ENCODE measurements around the gene ATXN7L3. TPM values are rescaled to one million over a fixed set of nuclear protein-coding genes. Genes with fewer than 3 reads are reported as not detected.

The ATXN7L3 gene
- total RNA-seq, 1 experiment from 2014 or later = 86.7 TPM

- no peak for TF ChIP-seq CTCF (IDR thresholded peaks at IDR 0.05 in 2 of 3, conservative IDR thresholded peaks at IDR 0.05 in 1 of 3; ENCODE audit: borderline replicate concordance in 1 of 3, insufficient read depth in 1 of 3, low read depth in 2 of 3, low read length in 2 of 3)
- TF ChIP-seq YY1 (IDR thresholded peaks at IDR 0.05; ENCODE audit: extremely low read depth, insufficient replicate concordance, low read depth, low read length) = no peak
- TF ChIP-seq EZH2 (IDR thresholded peaks at IDR 0.05) = no peak
- no peak for TF ChIP-seq JUND (IDR thresholded peaks at IDR 0.05)
- TF ChIP-seq, protein P1, sequence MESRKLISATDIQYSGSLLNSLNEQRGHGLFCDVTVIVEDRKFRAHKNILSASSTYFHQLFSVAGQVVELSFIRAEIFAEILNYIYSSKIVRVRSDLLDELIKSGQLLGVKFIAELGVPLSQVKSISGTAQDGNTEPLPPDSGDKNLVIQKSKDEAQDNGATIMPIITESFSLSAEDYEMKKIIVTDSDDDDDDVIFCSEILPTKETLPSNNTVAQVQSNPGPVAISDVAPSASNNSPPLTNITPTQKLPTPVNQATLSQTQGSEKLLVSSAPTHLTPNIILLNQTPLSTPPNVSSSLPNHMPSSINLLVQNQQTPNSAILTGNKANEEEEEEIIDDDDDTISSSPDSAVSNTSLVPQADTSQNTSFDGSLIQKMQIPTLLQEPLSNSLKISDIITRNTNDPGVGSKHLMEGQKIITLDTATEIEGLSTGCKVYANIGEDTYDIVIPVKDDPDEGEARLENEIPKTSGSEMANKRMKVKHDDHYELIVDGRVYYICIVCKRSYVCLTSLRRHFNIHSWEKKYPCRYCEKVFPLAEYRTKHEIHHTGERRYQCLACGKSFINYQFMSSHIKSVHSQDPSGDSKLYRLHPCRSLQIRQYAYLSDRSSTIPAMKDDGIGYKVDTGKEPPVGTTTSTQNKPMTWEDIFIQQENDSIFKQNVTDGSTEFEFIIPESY (IDR thresholded peaks at IDR 0.05; ENCODE audit: extremely low read depth, insufficient replicate concordance, low read length) = no peak
- no peak for TF ChIP-seq FOSL1 (IDR thresholded peaks at IDR 0.05; ENCODE audit: low read depth)
- no peak for TF ChIP-seq SRF (IDR thresholded peaks at IDR 0.05; ENCODE audit: low read depth)
Measured at GRCh38 chr17:44164476-44164875, 35.2 kb downstream of the ATXN7L3 start (continued).

GRCh38 chr17:44159519-44160210 is 40.0 kb downstream of the ATXN7L3 start:
- ChIA-PET CTCF (interaction anchor here (1.6 kb wide), 1 partner anchor 9 kb away, joined by 4 read pairs; no protein-coding TSS in a partner anchor), POLR2A (no interaction called here), RAD21 (ENCODE audit: low non-redundant PET in 1 of 2, low total read pairs in 2 of 2, uncharacterized antibody in 2 of 2, unreplicated experiment in 2 of 2) (no interaction called here)
- ATAC-seq (no peak), DNase-seq (ENCODE audit: low read depth, low spot score) (no peak)
- Histone ChIP-seq H4K20me1 (ENCODE audit: insufficient read depth) (no peaks in the 10 kb centered on the region), H3K9me3 (ENCODE audit: control insufficient read depth in 1 of 2, insufficient read depth in 1 of 2, low read depth in 1 of 2, low read length in 2 of 2) (no peaks in the 10 kb centered on the region), H3K9me2 (ENCODE audit: insufficient read depth) (no peaks in the 10 kb centered on the region), H2AFZ (ENCODE audit: low read depth, low read length, poor library complexity, severe bottlenecking) (no peak overlapping the region), H3K4me1 (ENCODE audit: control insufficient read depth in 1 of 2, insufficient read depth in 2 of 2, low read length in 2 of 2) (peaks cover 0 to 4% of the 10 kb centered on the region in 2 experiments; a peak in 1 of 4 replicates), H3K4me3 (replicated peaks in 1 of 2; ENCODE audit: low read depth in 1 of 2, low read length in 2 of 2) (no peak overlapping the region), H3K36me3 (ENCODE audit: control insufficient read depth in 1 of 2, insufficient read depth in 2 of 2, low read length in 2 of 2) (peaks cover 6 to 23% of the 10 kb centered on the region in 2 experiments; a peak in 3 of 4 replicates), H3K4me2 (ENCODE audit: low read length) (no peak overlapping the region), H3K27me3 (ENCODE audit: insufficient read depth, low read length) (no peaks in the 10 kb centered on the region), H3K9ac (ENCODE audit: low read length) (no peak overlapping the region), H3K79me2 (ENCODE audit: insufficient read depth, low read length) (no peaks in the 10 kb centered on the region), H3K27ac (ENCODE audit: low read depth, low read length) (no peak overlapping the region)
- TF ChIP-seq REST (IDR thresholded peaks at IDR 0.05; ENCODE audit: low read depth) = no peak
- no TSS peak for BruUV-seq (replicated peaks)
- intact Hi-C loops (cut with micrococcal nuclease) = no loop called here
